GM18951 (cell line): Measurements from ENCODE around the gene FTCD.
"Not testable (repeated sequence)": the region's sequence is repeated elsewhere in the genome, so short reads cannot be mapped to it uniquely, and the experiment has no call there.

ENCODE experiments used
- POLR2A ChIP-seq: IDR thresholded peaks from 4 replicates; pipeline ENCODE4 v1.6.1; 2011; ENCODE audit warnings: mild to moderate bottlenecking; ENCODE audit not compliant: insufficient read length, insufficient read depth; ENCODE audit errors: extremely low read depth
- in situ Hi-C: fragments of 300-500 bp; cut with MboI; formaldehyde crosslinking; loops from one replicate; pipeline ENCODE4 v1.12.0; 2022; ENCODE audit warnings: low sequenced_read_pairs, mixed read lengths, inconsistent platforms; ENCODE audit not compliant: unreplicated experiment

FTCD gene

GRCh38 chr21:46182548-46183336, 27.4 kb upstream of the FTCD start:
- in situ Hi-C loops = no loop called here
- no peak for TF ChIP-seq POLR2A

DNA sequence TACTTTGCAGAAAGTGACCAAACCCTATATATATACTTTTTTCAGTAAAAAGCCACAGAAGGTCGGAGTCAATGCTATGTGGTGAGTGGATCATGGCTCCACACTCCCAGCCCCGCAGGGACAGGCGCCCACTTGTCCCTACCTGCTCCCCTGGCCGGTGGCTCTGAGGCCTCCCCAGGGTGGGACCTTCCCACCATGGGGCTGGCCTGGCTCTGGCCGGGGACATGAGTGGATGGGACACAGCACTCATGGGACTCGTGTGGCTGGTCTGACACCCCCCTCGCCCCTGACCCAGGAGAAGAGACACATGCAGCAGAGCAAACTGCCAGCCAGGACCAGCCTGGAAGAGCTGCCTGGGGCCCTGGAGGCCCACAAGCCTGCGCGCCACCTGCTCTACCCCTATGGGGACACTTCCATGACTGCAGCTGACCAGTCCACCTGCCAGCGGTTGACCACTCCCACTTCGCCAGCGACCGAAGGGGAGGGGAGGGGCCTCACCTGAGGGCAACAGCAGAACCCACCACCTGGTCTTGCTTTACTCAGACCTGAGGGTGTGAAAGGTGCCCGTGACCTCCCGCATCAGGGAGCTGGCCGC, 26.7 kb upstream of the FTCD start:
- in situ Hi-C loops = no loop called here
- no peak for TF ChIP-seq POLR2A

GRCh38 chr21:46181436-46181835, 26.1 kb upstream of the FTCD start:
- in situ Hi-C loops = no loop called here
- TF ChIP-seq POLR2A = no peak

- in situ Hi-C loops = no loop called here
- no peak for TF ChIP-seq POLR2A
Measured at GRCh38 chr21:46180778-46181391, 25.5 kb upstream of the FTCD start.

- TF ChIP-seq POLR2A = no peak
- in situ Hi-C loops = no loop called here
Measured at GRCh38 chr21:46180079-46180722, 24.8 kb upstream of the FTCD start.

GRCh38 chr21:46179708-46180078, 24.3 kb upstream of the FTCD start:
- no peak for TF ChIP-seq POLR2A
- in situ Hi-C loops = no loop called here

GRCh38 chr21:46178961-46179360, 23.6 kb upstream of the FTCD start:
- in situ Hi-C loops = no loop called here

GRCh38 chr21:46176443-46177129, 21.2 kb upstream of the FTCD start:
- in situ Hi-C loops = not testable (repeated sequence)

More at GRCh38 chr21:46178961-46179360, 23.6 kb upstream of the FTCD start:
- no peak for TF ChIP-seq POLR2A

DNA sequence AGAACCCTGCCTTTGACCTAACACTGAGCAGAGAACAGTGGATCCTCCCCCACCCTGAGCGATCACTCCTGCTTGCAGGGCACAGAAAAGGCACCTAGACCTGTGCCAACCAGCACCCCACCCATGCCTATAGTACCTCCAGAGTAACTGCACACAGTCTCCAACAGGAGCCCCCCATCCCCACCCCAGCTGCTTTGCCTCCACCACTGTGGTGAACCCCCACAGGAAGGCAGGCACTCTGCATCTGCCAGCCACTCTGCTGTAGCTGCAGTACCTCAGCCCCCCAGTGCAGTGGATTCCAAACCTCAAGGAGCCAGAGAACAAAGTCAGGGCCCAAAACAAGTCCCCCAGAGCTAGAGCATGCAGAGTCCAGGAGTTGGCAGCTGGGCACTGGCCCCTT, 18.2 kb upstream of the FTCD start:
- in situ Hi-C loops = no loop called here
- TF ChIP-seq POLR2A = no peak

- in situ Hi-C loops = no loop called here
- TF ChIP-seq POLR2A = no peak
Measured at GRCh38 chr21:46172863-46173528, 17.6 kb upstream of the FTCD start.

DNA sequence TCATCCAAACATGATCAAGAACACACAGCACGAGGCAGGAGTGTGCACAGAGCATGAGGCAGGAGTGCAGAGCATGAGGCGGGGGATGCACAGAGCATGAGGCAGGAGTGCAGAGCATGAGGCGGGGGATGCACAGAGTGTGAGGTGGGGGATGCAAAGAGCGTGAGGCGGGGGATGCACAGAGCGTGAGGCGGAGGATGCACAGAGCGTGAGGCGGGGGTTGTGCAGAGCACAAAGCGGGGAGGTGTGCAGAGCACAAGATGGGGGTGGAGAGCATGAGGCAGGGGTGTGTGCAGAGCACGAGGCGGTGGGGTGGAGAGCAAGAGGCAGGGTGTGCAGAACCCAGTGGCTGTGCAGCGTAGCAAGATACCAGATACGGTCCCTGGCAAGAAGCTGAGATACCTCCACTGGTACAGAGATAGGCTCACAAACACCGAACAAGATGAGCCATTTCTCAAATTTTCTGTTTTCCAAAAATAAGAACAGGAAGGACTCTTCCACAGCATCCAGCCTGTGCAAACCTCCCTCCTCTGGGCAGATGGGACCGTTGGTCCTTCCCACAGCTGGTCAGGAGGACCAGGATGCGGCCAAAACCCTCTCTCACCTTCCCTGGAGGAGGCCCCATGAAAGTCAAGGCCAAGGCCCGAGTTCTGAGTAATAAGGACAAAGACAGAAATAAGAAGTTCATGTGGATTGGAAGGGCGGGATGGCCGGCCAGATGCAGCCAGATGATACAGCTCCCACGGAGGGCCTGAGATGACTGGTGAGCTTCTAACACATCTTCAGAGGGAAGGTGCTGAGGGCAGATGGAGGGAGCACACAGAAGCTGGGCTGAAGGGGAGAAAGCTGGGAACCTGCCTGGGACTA, 16.9 kb upstream of the FTCD start:
- in situ Hi-C loops = no loop called here
- no peak for TF ChIP-seq POLR2A

DNA sequence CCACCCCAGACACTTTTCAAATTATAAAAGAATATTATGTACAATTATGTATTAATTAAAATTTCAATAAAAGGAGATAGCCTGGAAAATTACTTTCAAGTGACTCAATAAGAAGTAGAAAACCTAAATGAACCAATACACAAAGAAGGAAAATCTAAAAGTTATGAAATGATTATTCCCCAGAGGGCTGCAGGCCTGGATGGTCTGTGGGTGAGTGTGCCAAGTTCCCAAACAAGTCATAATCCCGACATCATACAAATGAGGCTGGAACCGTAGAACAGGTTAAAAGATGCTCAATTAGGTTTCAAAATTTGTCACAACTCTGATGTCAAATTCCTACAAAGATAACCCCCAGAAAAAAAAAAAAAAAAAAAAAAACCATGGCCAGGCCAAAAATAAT, 16.2 kb upstream of the FTCD start:
- in situ Hi-C loops = no loop called here
- TF ChIP-seq POLR2A = no peak

- in situ Hi-C loops = not testable (repeated sequence)
Measured at GRCh38 chr21:46170436-46171193, 15.2 kb upstream of the FTCD start.
